ENCODE measurements around the gene TRPV4.

Gene TRPV4

DNA sequence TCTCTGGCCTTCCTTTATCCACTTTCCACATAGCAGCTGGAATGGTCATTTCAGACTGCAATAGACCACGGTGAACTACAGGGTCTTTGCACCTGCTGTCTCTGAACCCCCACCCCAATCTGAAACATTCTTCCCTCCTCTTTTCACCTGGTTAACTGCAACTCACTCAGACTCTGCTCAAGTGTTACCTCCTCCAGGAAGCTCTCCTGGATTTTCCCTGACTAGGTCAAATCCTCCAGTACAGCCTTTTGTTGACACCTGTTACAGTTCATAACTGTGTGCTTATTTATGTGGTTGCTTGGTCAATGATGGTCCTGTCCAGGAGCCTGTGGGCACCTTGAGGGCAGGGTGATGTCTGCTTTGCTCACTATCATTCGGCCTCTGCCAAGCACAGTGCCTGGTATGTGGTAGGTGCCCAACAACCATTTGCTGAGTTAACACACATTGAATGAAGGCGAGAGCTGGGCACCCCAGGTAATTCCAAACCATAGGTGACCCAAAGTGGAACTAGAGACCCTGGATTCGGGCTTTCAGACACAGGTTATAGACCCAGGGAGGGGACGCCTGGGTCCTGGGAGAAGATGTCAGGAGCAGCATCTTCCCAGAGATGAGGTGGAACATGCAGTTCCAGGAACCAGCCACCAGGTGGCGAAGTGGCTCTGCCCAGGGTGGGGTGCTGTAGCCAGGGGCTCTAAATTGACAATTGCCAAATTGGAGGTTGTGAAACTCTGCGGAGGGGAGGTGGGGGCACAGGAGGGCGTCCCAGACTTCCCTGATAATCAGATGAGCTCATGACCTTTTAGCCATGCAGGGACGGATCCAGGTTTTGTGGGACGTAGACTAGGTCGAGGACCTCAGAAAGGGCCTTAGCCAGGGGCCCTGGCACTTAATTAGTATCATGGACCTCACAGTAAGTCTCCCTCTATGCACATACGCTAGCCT lies 28.1 kb downstream of the TRPV4 start:
- peak; percentile 62 for DNase-seq

DNA sequence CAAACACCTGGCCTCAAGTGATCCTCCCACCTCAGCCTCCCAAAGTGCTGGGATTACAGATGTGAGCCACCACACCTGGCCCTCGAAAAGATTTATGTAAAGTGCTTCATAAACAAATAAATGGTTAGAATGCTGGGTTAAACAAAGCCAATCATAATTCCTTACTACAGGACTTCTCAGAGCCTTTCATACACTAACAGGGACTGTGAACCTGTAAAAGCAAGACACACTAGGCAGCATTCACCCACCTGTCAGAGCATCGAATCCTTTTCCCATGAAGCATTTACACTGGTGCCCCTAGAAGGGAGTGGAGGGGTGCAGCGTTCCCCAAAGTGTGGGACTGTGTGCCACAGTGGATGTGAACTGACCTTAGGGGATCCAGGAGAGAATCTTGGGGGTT lies 29.5 kb downstream of the TRPV4 start:
- DNase-seq, result no peak

DNA sequence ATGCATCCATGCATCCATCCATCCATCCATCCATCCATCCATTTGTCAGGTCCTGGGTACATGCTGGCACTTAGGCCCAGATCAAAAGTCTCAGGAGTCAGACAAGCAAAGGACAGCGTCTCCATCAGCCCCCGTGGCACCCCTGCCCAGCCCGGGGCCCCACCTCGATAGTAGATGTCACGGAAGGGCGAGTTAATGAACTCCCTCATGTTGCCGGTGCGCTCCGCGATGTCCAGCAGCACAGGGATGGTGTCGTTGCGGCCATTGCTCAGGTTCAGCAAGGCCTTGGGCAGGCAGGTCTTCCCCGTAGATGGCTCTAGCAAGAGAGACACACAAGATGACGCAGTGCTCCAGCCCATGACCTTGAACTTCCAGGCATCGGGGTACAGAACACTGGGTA lies 30.4 kb downstream of the TRPV4 start:
- DNase-seq, result no peak

DNA sequence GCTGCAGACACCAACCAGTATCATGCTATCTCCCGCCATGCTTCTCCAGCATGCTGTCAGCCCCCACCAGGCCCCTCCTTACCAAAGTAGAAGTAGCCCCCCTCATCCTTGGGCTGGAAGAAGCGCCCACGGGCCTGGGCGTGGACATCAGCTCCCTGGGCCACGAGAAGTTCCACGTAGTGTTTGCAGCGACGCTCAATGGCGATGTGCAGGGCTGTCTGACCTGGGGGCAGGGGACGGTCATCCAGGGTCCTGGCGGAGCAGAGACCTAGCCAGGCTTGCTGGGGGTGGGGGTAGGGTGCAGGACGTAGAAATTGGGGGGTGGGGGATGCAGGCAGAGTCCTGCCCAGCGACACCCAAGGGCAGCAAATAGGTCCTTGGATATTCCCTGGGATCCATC lies 32.7 kb downstream of the TRPV4 start:
- DNase-seq, result no peak

DNA sequence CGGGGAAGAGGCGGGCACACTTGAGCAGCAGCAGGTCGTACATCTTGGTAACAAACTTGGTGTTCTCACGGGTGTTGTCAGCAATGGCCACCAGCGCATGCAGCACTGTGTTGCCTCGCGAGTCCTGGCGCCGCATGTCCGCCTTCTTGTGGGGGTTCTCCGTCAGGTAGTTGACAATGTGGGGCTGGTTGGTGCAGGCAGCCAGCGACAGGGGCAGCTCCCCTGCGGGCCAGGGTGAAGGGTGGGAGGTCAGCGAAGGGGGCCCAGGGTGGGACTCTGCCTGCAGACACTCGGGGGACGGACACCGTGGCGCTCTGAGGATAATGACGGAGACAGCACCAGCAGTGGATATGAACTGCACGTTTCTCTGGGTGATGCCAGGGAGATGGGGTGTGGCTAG lies 34.5 kb downstream of the TRPV4 start:
- DNase-seq, result no peak

DNA sequence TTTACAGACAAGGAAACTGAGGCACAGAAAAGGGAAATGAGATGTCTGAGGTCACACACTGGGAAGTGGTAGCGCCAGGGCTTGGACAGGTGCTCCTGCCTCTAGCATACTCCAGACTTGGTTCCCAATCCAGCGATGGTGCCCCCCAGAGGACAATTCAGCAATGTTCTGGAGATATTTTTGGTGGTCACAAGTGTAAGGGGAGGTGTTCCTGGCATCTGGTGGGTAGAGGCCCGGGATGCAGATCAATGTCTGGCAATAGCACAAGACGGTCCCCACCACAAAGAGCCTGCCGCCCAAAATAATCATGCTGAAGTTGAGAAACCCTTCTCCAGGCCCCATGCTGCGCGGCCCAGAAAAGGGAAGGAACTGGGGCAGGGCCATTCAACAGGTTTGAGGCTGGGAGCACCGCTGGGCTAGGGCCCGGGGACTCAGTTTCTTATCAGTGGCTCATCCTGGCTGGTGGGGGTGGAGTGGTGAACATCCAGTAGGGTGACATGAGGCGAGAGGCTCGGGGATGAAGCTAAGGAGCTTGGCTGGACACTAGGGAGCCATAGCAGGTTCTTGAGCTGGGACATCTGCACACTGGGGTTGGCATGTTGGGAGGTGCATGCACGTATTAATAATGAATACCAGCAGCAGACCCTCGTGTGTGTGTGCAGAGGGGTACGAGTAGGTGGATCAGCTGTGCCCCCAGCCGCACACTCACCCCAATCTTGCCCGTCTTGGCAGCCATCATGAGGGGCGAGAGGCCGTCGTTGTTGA lies 35.1 kb downstream of the TRPV4 start:
- no peak for DNase-seq

DNA sequence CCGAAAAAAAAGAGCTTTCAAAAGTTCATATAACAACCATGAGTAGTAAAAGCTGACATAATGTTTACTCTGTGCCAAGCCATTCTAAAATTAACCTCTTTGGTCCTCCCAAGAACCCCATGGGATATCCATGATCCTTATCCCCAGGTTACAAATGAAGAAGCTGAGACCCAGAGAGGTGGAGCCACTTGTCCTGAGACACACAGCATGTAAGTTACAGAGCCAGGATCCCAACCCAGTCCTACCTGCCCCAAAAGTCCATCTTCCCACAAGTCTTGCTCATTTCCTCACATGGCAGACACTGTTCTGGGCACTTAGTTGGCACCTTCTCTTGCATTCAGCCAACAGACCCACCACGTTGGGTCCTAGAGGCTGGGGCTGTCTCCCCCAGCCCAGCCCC lies 37.1 kb downstream of the TRPV4 start:
- DNase-seq, result no peak

DNA sequence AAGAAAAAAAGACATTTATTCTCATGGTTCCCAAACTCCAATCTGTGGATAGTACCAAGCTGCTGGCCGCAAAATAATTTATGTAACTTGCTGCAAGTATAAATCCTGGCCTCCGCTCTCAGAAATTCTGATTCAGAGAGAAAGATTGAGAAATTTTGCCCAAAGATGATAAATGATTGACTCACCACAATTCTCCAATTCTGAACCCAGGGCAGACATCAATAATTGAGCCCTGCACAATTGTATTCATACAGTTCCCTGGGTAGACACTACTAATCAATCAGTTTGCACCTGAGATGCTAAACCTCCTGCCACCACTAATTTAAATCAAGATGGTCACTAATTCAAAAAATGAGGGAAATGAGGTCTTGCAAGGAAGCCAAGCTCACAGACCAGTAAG lies 38.2 kb downstream of the TRPV4 start:
- DNase-seq, result no peak

DNA sequence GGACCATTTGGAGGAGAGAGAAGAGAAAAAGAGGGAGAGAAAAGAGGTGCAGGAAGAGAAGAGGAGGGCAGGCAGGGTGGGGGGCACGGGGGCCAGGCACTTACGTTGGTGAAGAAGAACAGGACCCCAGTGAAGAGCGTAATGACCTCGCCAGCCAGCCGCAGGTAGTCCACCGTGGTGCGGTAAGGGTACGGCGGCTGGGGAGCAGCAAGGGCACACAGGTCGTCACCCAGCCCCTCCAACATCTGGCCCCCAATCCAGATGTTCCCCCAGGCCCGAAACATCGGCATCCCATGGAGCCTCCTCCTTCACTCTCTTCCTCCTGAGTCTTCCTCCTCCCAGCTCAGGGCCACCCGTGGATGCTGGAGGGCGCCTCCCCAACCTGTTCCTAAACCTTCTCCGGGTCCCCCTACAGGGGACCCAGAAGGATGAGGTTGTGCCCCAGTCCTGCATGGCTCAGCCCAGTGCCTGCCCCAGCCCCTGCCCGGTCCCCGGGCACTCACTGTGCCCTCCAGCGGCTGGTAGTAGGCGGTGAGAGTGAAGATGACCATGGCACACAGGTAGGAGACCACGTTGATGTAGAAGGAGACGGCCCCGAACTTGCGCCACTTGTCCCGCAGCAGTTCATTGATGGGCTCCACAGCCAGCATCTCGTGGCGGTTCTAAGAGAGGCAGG lies 39.2 kb downstream of the TRPV4 start:
- no peak for DNase-seq

DNA sequence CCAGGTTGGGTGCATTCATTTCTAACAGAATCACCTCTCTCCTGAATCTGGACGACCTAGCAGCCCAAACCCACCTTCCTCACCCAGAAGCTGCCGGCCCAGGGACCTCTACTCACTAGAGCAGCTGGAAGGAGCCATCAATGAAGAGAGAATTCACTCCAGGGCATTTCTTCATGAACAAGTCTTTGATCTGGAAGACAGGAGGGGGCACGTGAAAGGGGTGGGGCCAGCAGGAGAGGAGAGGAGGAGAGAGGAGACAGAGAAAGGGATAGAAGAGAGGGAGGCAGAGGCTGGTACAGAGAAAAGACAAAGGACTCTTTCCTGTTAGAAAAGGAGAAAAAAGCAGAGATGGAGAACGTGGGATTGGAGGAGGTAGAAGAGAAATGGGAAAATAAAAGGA lies 39.8 kb downstream of the TRPV4 start:
- DNase-seq, result no peak

DNA sequence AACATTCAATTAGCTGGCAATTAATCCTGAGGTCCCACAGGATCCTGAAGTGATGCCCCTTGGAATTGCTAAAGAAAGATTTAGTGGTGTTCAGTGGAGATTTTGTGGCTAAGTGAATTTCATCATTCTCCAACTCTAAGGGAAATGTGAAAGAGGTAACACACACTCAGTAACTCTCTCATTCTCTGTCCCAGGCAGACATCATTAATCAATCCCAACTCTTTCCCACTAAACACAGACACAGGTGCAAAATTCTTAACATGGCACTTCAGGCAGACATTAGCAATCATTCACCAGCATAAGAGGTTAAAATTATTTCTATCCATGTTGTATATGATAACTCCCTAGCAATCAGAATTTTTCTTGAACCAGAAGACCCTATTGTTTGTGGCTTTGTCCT lies 40.2 kb downstream of the TRPV4 start:
- no peak for DNase-seq

DNA sequence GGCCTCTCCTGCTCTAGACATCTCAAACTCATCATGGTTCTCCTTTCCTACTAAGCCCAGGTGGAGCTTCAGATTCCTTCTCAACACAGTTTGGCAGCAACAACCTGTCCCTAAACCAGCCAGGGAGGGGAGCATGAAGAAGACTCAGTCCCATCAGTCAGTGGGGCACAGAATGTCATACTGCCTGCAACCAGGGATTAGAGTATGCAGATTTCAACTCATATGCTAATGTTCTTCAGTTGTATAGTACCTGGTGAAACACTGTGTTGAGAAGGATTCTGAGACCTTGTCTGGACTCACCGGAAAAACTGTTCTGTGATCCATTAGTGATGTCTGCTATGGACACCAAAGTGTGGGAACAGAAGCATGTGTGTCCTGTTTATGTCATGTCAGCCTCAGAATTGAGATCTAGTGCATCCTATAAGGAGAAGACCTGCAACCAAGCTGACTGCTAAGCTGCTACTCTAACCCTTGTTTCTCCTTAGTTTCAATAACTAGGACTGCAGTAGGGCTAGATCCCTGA lies 43.6 kb downstream of the TRPV4 start:
- no peak for DNase-seq

DNA sequence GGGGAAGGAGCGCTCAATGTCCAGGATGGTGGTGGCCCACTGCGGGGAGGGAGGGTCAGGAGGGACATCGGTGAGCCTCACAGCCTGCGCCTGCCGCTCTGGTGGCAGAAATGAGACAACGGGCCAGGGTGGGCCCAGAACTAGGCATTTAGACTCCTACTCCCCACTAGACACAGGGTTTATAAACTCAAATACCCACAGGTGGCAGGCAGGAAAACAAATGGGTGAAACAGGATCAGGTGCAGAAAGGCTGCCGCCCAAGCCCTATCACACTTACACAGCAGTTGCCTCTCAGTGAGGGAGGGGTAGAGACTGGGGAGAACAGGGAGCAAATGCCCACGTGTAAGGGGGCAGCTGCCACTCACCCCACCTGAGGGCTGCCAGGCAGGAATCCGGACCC lies 46.4 kb downstream of the TRPV4 start:
- DNase-seq, result no peak

DNA sequence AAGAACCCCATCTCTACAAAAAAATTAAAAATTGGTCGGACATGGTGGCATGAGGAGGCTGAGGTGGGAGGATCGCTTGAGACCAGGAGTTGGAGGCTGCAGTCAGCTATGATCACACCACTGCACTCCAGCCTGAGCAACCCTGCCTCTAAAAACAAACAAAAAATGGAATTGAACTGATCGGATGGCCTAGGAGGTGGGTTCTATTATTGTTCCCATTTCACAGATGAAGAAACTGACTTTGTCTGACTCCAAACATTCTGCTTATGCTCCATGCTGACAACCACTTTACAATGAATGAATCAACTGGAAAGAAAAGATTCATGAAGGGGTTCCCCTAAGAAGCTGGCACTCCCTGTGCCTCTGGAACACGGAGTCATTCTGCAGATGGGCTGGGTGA lies 47.3 kb downstream of the TRPV4 start:
- DNase-seq, result no peak

DNA sequence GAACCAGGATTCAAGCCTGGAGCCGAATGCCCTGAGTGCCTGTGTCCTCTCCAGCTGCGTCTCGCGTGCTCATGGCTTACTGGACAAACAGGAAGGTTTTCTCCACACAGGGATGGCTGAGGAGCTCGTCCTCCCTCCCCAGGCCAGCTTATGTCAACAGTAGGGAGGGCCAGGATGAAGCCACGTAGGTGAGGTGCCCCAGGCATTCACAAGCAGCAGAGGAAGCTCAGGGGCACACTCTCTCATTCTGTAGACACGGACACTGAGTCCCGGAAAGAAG lies 49.3 kb downstream of the TRPV4 start:
- DNase-seq, result no peak

DNA sequence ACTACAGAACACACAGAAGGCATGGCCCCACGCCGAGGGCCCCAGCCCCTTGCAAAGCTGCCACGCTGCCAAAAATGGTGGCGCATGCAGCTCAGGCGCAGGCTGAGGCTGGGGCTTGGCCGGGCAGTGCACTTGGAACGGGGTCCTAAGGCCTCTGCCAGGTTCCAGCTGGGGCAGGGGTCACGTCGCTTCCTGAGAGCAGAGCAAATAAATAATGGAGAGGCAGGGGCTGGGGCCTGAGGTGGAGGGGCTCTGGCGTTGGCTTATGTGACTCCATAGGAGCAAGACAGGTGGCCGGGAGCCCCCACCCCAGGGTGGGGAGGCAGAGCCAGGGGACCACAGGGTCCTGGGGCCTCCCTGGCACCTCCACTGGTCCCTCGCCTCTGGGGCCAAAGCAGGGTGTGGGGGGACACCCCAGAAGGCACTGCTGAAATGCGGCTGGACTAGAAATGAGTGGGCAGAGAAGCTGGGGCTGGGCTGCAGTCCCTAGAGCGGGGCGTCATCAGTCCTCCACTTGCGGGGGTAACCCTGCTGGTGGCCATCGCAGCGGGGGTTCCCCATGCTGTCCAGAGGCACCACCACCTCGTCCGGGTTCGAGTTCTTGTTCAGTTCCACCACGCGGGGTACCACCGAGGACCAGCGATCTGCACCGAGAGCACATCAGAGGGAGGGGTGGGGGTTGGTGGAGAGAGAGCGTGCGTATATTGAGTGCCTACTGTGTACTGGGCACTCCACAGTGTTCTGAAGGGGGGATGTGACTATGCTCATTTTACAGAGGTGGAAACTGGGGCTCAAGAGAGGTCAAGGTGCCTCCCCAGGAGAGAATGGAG lies 49.8 kb downstream of the TRPV4 start:
- no peak for DNase-seq

DNA sequence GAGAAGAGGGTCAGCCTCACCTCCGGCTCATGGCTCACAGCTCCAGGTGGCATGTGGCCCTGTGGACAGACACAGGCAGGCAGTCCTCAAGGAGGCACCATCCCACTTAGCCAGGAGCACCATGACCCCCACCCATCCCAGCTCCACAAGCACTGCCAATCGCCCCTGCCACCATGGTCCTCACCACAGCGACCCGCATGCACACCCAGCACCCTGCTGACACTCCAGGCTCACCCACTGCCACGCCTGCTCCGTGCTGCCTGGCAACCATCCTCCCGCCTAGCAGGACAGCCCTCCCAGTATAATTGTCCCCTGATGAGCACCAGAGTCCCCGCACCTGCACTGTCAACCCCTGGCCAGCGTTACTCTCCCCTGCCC lies 50.9 kb downstream of the TRPV4 start:
- DNase-seq, result no peak

DNA sequence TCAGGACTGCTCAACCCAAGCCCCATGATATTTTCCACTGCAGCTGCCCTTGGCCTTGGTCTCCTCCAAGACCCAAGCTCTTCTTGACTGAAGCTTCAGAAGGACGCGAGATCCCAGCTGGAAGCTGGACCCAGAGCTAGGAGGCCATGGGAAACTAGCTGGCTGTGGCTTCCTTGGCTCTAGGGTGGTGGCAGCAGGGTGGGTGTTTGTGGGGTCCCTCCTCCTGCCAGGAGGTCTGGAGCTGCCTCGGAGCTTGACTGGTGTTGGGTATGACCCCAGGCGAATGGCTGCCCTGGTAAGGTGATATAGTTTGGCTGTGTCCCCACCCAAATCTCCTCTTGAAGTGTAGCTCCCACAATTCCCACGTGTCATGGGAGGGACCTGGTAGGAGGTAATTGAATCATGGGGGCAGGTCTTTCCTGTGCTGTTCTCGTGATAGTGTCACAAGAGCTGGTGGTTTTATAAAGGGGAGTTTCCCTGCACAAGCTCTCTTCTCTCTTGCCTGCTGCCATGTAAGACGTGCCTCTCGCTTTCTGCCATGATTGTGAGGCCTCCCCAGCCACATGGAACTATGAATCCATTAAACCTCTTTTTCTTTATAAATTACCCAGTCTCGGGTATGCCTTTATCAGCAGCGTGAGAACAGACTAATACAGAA lies 51.4 kb downstream of the TRPV4 start:
- DNase-seq, result no peak

DNA sequence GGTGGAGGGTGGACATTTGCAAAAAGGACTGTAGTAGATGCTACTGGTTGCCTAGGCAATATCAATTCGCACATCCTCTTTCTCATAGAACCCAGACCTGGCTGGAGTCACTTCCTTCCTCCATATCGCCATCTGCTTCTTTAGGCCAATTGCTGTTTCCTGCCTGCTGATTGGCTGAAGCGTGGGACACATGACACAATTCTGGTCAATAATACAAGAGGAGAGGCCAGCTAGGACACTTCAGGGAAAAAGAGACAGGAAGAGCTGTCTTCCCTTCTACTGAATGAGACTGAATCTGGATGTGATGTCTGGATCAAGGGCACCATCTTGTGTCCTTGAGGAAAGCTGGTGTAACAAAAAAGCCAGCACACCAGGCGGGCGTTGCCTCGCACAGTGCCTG lies 53.8 kb downstream of the TRPV4 start:
- DNase-seq, result no peak

DNA sequence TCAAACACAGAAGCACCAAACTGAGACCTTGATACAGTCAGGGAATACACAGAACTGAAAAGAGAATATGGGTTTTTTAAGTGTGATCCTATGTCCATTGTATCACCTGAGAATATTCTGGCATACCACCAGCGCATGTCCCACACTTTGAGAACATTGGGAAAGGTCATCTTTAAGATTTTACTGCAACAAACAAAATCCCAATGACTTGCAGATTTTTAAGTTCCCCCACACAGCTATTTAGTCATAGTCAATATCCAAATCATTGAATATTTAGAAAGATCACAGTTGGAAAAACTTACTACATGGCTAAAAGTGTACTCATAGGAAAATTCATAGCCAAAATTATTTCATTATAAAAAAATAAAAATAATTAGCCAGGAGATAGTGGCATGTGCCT lies 54.5 kb downstream of the TRPV4 start:
- no peak for DNase-seq

DNA sequence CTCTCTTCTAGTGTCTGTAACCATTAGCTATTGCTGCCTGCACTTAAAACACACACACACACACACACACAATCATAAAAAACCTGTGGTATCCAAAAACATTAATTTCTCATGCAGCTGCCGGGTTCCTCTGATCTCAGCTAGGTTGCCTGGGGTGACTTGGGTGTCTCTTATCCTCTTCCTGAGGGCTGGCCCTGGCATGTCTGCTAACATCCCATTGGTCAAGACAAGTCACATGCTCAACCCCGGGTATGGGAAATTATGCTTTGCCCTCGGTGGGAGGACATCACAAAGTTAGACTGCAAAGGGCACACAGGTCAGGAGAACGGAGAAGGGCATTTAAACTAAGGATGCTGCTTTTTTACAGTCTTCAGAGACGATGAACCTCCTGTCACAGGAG lies 55.7 kb downstream of the TRPV4 start:
- DNase-seq, result peak; percentile 11

DNA sequence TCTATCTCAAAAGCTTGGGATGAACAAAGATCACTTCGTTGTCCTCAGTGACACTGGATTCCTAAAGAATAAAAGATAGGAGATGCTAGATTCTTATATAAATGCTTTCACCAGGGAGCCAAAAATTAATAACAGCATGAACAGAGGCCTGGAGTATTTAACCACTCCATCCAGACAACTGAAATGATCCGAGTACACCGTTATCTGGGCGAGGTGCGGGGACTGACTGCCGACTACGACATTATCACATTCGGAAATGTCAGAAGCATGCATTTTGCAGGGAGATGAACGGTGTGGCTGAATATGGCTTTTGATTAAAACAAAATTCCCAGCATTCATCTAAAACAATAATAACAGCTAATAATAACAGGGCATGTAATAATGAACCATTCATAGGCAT lies 56.6 kb downstream of the TRPV4 start:
- no peak for DNase-seq
